Measurements from ENCODE around the gene NKTR. TPM values are rescaled to one million over a fixed set of nuclear protein-coding genes. Genes with fewer than 3 reads are reported as not detected.

The NKTR gene
- total and polyA plus RNA-seq, 9 of the 15 experiments (the other 6 are each of a cell fraction or from before 2014, with no cell fraction given), result 19.7 to 123 (median 92.6) TPM

DNA sequence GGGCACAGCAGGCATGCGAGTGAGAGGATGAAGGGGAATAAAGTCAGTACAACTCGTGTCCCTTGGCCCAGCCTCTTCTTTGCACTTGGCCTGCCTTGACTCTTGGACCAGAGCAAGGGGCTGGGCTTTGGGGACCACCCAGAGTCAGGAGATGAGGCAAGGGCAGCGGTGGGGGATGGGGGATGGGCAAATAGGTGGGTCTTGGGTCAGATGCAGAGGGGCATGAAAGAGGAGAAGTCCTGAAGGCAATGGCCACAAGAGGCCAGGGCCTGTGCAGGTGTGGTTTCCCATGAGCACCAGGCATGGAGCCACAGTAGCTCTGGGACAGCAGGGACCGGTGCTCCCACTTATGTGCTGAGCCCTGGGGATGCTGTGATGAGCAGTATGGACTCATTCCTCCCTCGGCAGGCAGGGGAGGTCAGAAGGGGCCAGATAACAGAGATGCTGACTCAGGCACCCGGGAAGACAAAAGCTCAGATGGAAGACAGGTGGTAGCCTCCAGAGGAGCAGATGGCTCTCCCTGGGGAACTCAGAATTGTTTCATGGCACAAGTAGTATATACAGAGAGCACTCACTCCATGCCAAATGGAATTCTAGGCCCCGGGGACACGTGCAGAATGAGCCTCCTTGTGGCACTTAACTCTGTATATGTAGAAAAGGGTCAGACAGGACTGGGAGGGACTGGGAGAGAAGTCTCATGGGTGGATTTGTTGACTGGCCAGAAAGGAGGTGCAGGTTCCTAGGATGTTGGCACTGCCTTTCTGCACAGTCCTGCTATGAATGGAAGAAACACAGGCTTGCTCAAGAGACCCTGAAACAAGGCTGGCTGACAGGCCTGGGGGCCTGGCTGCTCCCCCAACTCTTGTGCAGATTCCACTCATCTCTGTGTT is 67.3 kb downstream of the NKTR start:
- FAIRE-seq (peak; percentile 11), DNase-seq (ENCODE audit: extremely low read depth in 1 of 4, low spot score in 3 of 4) (peak in 2 of 4 experiments; percentile 50 to 52), ATAC-seq (peak; percentile 52)
- in situ Hi-C loops (cut with MboI) (no loop called here), intact Hi-C loops (cut with micrococcal nuclease) (no loop called here)
- H2AFZ ChIP-seq (ENCODE audit: low read depth, low read length), result no peak overlapping the region
- H4K20me1 ChIP-seq (replicated peaks; ENCODE audit: control insufficient read depth, insufficient read depth, low read length), result 0 out of 2 replicates have a peak, but pooled peaks cover 10% of the 10 kb centered on the region
- ChIA-PET CTCF (ENCODE audit: low intra/inter-chr PET ratio) (interaction anchor here (0.5 kb wide), 1 partner anchor 33 kb away, joined by 3 read pairs; no protein-coding TSS in a partner anchor), POLR2A (interaction anchor here (1.1 kb wide), 1 partner anchor 28 kb away, joined by 4 read pairs; no protein-coding TSS in a partner anchor)
- H3K9me1 ChIP-seq (ENCODE audit: control insufficient read depth, insufficient read depth, low read length), result no peaks in the 10 kb centered on the region
- no peak overlapping the region for H3K4me2 ChIP-seq (ENCODE audit: insufficient read depth, low read length)
- H3K27me3 ChIP-seq (ENCODE audit: control insufficient read depth in 2 of 2, insufficient read depth in 2 of 2, low read length in 2 of 2), result peaks cover 7 to 24% of the 10 kb centered on the region in 2 experiments; a peak in 3 of 5 replicates
- no peaks in the 10 kb centered on the region for H3K36me3 ChIP-seq (ENCODE audit: control insufficient read depth, insufficient read depth, low read length)
- no peaks in the 10 kb centered on the region for H3K79me2 ChIP-seq (ENCODE audit: control insufficient read depth, insufficient read depth, low read length)
- no peak overlapping the region for H3K27ac ChIP-seq (ENCODE audit: extremely low read depth, low read depth, low read length)
- peak overlapping the region in 1 of 2 experiments; percentile 40; a peak in 2 of 4 replicates for H3K9ac ChIP-seq (ENCODE audit: insufficient read depth in 1 of 2, low read depth in 2 of 2, low read length in 2 of 2)
- peaks cover 4 to 10% of the 10 kb centered on the region in 2 experiments; a peak in 4 of 5 replicates for H3K4me1 ChIP-seq (replicated peaks in 1 of 2; ENCODE audit: control insufficient read depth in 2 of 2, insufficient read depth in 2 of 2, low read length in 2 of 2)
- no TSS peak for BruUV-seq (replicated peaks)
- H3K9me3 ChIP-seq (replicated peaks; ENCODE audit: control insufficient read depth, insufficient read depth, low read depth, low read length), result no peaks in the 10 kb centered on the region
- WGBS (ENCODE audit: insufficient coverage, low coverage, missing lambda C conversion rate), result 3% methylated on average over 8 of the region's 8 CpGs
- H3K4me3 ChIP-seq, result no peak overlapping the region
- TF ChIP-seq EP400 (IDR thresholded peaks at IDR 0.05) (no peak), ZKSCAN3 (CRISPR knock-in tag; IDR thresholded peaks at IDR 0.05) (no peak), ZFP30 (CRISPR knock-in tag; IDR thresholded peaks at IDR 0.05; ENCODE audit: borderline replicate concordance) (no peak), SAP30 (IDR thresholded peaks at IDR 0.05; ENCODE audit: borderline replicate concordance, insufficient read depth, low read depth, low read length, poor library complexity, severe bottlenecking) (no peak), ZNF655 (CRISPR knock-in tag; IDR thresholded peaks at IDR 0.05) (no peak), ZFPM2 (CRISPR knock-in tag; IDR thresholded peaks at IDR 0.05) (no peak), MAFF (IDR thresholded peaks at IDR 0.05; ENCODE audit: low read length) (peak; percentile 68), FIP1L1 (IDR thresholded peaks at IDR 0.05; ENCODE audit: low read depth, low read length, poor library complexity, severe bottlenecking) (no peak), ZNF41 (CRISPR knock-in tag; conservative IDR thresholded peaks at IDR 0.05) (no peak), MYC (IDR thresholded peaks at IDR 0.05; ENCODE audit: low read depth, low read length) (no peak), MYC (CRISPR knock-in tag; IDR thresholded peaks at IDR 0.05; ENCODE audit: borderline replicate concordance, low read depth) (no peak), CTBP1 (IDR thresholded peaks at IDR 0.05; ENCODE audit: borderline replicate concordance) (0 out of 2 replicates have a peak, but pooled peaks have one; percentile 24), ZNF316 (IDR thresholded peaks at IDR 0.05) (peak; percentile 88), PRMT5 (CRISPR knock-in tag; IDR thresholded peaks at IDR 0.05) (no peak), MAFK (IDR thresholded peaks at IDR 0.05; ENCODE audit: low read length) (peak; percentile 60; the same call in 1 of the 2 replicates), NCOA4 (IDR thresholded peaks at IDR 0.05; ENCODE audit: partially characterized antibody) (no peak), RCOR1 (IDR thresholded peaks at IDR 0.05; ENCODE audit: borderline replicate concordance in 1 of 2, low read depth in 2 of 2, low read length in 2 of 2) (peak in 1 of 2 experiments; percentile 72; a peak in 2 of 4 replicates)
- TF ChIP-seq, protein P1, sequence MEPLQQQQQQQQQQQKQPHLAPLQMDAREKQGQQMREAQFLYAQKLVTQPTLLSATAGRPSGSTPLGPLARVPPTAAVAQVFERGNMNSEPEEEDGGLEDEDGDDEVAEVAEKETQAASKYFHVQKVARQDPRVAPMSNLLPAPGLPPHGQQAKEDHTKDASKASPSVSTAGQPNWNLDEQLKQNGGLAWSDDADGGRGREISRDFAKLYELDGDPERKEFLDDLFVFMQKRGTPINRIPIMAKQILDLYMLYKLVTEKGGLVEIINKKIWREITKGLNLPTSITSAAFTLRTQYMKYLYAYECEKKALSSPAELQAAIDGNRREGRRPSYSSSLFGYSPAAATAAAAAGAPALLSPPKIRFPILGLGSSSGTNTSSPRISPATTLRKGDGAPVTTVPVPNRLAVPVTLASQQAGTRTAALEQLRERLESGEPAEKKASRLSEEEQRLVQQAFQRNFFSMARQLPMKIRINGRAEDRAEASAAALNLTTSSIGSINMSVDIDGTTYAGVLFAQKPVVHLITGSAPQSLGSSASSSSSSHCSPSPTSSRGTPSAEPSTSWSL (CRISPR knock-in tag; IDR thresholded peaks at IDR 0.05; ENCODE audit: borderline replicate concordance), result no peak

All from K562 (cell line).